KMS-11 (cell line): ENCODE results near the gene PIGX.

Experiments
- H2AFZ ChIP-seq: fragments of 200-600 bp; sonication (generic); 2 replicates; pipeline ENCODE4 v1.6.1; 2016; ENCODE audit warnings: antibody characterized with exemption, mixed run types, low read depth
- H3K27ac ChIP-seq: fragments of 200-600 bp; sonication (generic); 2 replicates; pipeline ENCODE4 v1.6.1; 2016; ENCODE audit warnings: mild to moderate bottlenecking, mixed run types
- H3K27me3 ChIP-seq: fragments of 200-600 bp; sonication (generic); 2 replicates; pipeline ENCODE4 v1.6.1; 2017; ENCODE audit warnings: mild to moderate bottlenecking, low read depth, mixed run types, moderate library complexity; ENCODE audit not compliant: insufficient read depth
- H3K36me3 ChIP-seq: fragments of 200-600 bp; sonication (generic); 2 replicates; pipeline ENCODE4 v1.6.1; 2017; ENCODE audit warnings: mild to moderate bottlenecking, mixed run types; ENCODE audit not compliant: insufficient read depth
- H3K4me1 ChIP-seq: fragments of 200-600 bp; sonication (generic); 2 replicates; pipeline ENCODE4 v1.6.1; 2016; ENCODE audit warnings: mild to moderate bottlenecking, low read depth, mixed run types; ENCODE audit not compliant: poor library complexity, severe bottlenecking
- H3K4me2 ChIP-seq: fragments of 200-600 bp; sonication (generic); 2 replicates; pipeline ENCODE4 v1.7.0; 2016; ENCODE audit warnings: mild to moderate bottlenecking, mixed run types
- H3K4me3 ChIP-seq: fragments of 200-600 bp; sonication (generic); IDR thresholded peaks from 2 replicates; pipeline ENCODE4 v1.6.1; 2017; ENCODE audit warnings: low read depth, low read length, mixed read lengths; ENCODE audit not compliant: insufficient read depth
- H3K79me2 ChIP-seq: fragments of 200-600 bp; sonication (generic); 2 replicates; pipeline ENCODE4 v1.6.1; 2016; ENCODE audit warnings: low read depth, mixed run types; ENCODE audit not compliant: insufficient read depth
- H3K9ac ChIP-seq: fragments of 200-600 bp; sonication (generic); 2 replicates; pipeline ENCODE4 v1.6.1; 2016; ENCODE audit warnings: mild to moderate bottlenecking, mixed run types
- H4K20me1 ChIP-seq: fragments of 200-600 bp; sonication (generic); 2 replicates; pipeline ENCODE4 v1.6.1; 2016; ENCODE audit warnings: mild to moderate bottlenecking, mixed run types; ENCODE audit not compliant: insufficient read depth
- TF ChIP-seq, protein P1 (sequence below): fragments of 200-600 bp; sonication (generic); conservative IDR thresholded peaks from 2 replicates; pipeline ENCODE4 v1.6.1; 2017; ENCODE audit warnings: low read depth, mild to moderate bottlenecking, antibody characterized with exemption, low read length, moderate library complexity, mixed read lengths

Gene PIGX

DNA sequence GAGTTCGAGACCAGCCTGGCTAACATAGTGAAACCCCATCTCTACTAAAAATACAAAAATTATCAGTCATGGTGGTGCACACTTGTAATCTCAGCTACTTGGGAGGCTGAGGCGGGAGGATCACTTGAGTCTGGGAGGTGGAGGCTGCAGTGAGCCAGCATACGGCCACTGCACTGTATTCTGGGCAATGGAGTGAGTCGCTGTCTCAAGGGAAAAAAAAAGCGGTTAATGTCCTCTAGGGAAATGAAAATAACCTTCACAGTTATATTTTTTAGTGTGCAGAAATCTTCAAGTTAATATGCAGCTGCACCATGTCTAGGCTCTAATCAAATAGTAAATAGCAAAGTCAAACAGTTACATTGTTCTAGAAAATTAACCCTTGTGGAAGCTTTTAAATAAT lies 14.9 kb upstream of the PIGX start:
- TF ChIP-seq, protein P1, sequence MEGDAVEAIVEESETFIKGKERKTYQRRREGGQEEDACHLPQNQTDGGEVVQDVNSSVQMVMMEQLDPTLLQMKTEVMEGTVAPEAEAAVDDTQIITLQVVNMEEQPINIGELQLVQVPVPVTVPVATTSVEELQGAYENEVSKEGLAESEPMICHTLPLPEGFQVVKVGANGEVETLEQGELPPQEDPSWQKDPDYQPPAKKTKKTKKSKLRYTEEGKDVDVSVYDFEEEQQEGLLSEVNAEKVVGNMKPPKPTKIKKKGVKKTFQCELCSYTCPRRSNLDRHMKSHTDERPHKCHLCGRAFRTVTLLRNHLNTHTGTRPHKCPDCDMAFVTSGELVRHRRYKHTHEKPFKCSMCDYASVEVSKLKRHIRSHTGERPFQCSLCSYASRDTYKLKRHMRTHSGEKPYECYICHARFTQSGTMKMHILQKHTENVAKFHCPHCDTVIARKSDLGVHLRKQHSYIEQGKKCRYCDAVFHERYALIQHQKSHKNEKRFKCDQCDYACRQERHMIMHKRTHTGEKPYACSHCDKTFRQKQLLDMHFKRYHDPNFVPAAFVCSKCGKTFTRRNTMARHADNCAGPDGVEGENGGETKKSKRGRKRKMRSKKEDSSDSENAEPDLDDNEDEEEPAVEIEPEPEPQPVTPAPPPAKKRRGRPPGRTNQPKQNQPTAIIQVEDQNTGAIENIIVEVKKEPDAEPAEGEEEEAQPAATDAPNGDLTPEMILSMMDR = no peak
- no peaks in the 10 kb centered on the region for H3K4me1 ChIP-seq
- no peak overlapping the region for H3K9ac ChIP-seq
- no peak overlapping the region for H3K4me2 ChIP-seq
- H3K79me2 ChIP-seq = no peaks in the 10 kb centered on the region
- no peaks in the 10 kb centered on the region for H4K20me1 ChIP-seq
- H3K27ac ChIP-seq = no peak overlapping the region
- no peaks in the 10 kb centered on the region for H3K36me3 ChIP-seq
- no peaks in the 10 kb centered on the region for H3K27me3 ChIP-seq
- H3K4me3 ChIP-seq = no peak overlapping the region
- no peak overlapping the region for H2AFZ ChIP-seq

DNA sequence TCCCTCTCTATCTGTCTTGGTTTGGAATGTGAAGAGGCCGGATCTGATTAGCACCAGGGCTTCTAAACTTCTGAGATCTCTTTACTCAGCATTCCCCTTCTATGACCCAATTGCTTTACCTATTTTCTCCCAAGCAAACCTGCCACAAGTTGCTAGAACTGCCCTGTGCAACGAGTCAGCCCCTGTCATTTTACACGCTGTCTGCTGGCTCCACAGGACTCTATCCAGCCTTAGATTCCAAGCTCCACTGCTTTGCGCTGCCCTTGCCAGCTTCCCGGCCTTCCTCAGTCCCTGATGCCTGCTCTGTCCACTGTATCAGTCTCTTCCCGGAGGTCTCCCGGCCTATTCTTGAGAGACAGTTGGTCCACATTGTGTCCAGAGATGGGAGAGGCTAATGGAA lies 12.4 kb upstream of the PIGX start:
- TF ChIP-seq, protein P1 = no peak
- Histone ChIP-seq H3K27me3 (no peaks in the 10 kb centered on the region), H3K27ac (no peak overlapping the region), H3K36me3 (no peaks in the 10 kb centered on the region), H3K9ac (no peak overlapping the region), H3K4me3 (no peak overlapping the region), H4K20me1 (no peaks in the 10 kb centered on the region), H2AFZ (no peak overlapping the region), H3K79me2 (no peaks in the 10 kb centered on the region), H3K4me2 (no peak overlapping the region), H3K4me1 (no peaks in the 10 kb centered on the region)

DNA sequence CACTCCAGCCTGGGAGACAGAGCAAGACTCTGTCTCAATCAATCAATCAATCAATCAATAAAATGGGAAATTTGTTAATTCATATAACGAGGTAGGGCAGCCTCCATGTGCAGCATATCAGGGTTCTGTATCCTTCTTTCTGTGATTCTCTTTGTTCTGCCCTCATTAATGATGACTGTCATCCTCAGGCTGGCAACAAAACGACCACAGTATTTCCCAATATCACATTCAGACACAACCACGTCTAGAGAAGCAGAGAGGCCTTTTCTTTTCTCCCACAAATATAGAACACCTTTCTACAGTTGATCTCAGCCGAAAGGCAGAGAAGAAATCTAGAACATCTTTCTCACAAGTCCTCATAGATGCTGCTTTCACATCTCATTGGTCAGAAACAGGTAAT lies 11.4 kb upstream of the PIGX start:
- no peaks in the 10 kb centered on the region for H3K36me3 ChIP-seq
- no peak overlapping the region for H3K9ac ChIP-seq
- H4K20me1 ChIP-seq = no peaks in the 10 kb centered on the region
- H3K79me2 ChIP-seq = no peaks in the 10 kb centered on the region
- no peak overlapping the region for H2AFZ ChIP-seq
- H3K27me3 ChIP-seq = no peaks in the 10 kb centered on the region
- H3K4me1 ChIP-seq = no peaks in the 10 kb centered on the region
- no peak overlapping the region for H3K4me2 ChIP-seq
- H3K4me3 ChIP-seq = no peak overlapping the region
- H3K27ac ChIP-seq = no peak overlapping the region
- TF ChIP-seq, protein P1 = no peak

DNA sequence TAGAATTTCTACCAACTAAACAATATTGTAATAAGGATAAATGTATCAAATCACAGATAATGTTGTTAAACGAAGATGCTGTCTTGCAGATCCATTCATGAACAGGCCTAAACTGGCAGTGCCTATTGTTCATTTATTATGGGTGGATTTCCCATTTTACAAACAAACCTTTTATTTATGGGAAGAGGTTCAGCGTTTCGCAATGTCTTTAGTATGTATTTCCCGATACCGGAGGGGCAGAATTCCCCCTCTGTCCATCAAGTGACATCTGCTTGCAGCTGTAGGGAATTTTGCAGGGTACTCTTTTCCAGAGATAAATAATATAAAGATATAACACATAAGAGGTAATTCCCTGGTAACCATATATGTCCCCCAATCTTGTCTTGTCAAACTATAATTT lies 5.8 kb upstream of the PIGX start:
- Histone ChIP-seq H3K27ac (no peak overlapping the region), H3K4me2 (no peak overlapping the region), H2AFZ (no peak overlapping the region), H3K36me3 (no peaks in the 10 kb centered on the region), H4K20me1 (no peaks in the 10 kb centered on the region), H3K9ac (no peak overlapping the region), H3K4me1 (peaks cover 6% of the 10 kb centered on the region), H3K79me2 (no peaks in the 10 kb centered on the region), H3K27me3 (no peaks in the 10 kb centered on the region), H3K4me3 (no peak overlapping the region)
- TF ChIP-seq, protein P1 = no peak

DNA sequence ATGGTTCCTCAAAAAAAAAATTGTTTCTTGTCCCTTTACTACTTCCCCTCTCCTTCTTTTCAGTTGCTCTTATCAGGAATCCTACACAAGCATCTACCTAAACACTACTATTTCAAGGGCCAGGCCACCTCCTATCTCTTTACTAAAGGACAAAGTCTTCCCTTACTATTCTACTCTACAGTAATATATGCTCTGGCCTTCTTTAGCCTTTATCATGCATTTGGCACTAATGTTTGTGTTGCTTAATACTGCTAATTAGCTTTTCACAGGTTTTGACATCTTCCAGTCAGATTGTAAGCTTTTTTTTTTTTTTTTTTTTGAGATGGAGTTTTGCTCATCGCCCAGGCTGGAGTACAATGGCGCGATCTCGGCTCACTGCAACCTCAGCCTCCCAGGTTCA lies 5.4 kb upstream of the PIGX start:
- no peaks in the 10 kb centered on the region for H4K20me1 ChIP-seq
- TF ChIP-seq, protein P1 = no peak
- H3K4me3 ChIP-seq = no peak overlapping the region
- H3K9ac ChIP-seq = no peak overlapping the region
- H2AFZ ChIP-seq = no peak overlapping the region
- no peaks in the 10 kb centered on the region for H3K79me2 ChIP-seq
- H3K36me3 ChIP-seq = no peaks in the 10 kb centered on the region
- H3K4me2 ChIP-seq = no peak overlapping the region
- peaks cover 7% of the 10 kb centered on the region for H3K4me1 ChIP-seq
- no peaks in the 10 kb centered on the region for H3K27me3 ChIP-seq
- no peak overlapping the region for H3K27ac ChIP-seq
